Sigmoid colon (tissue), 4 donors: ENCODE results near the gene SNW1.

Experiments
- EP300 ChIP-seq, 4 donors: sonication (generic); formaldehyde crosslinking; IDR thresholded peaks; one replicate each; pipeline ENCODE4 v1.6.1; 2017; ENCODE audit warnings: antibody characterized with exemption in 4 of 4
- POLR2AphosphoS5 ChIP-seq, 4 donors: sonication (generic); formaldehyde crosslinking; IDR thresholded peaks; one replicate each; pipeline ENCODE4 v1.6.1; 2017; ENCODE audit warnings: antibody characterized with exemption in 4 of 4
- TF ChIP-seq, protein P1 (sequence below), 4 experiments: fragments of 450-650 bp in 3 of 4; fragments of 200-600 bp in 1 of 4; IDR thresholded peaks; one replicate each; pipeline ENCODE4 v1.5.1; 2016 to 2019; ENCODE audit warnings: antibody characterized with exemption in 4 of 4, mild to moderate bottlenecking in 3 of 4, moderate library complexity in 2 of 4

DNA sequence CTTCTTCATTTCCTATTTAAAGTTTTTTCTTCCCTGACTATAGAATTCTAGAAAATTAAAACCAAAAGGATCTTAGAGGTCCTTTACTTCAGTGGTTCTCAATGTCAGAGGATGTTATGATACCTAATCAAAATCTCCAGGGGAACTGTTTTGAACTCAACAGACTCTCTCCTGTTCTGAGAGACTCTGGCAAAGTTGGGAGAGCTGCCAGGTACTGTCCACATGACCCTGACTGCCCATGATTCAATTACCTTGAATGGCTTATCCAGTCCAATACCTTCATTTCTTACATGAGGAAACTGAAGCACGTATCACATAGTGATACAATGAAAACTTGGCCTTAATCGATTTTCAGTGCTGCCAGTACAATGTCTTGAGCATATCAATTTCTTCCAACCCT, 69.7 kb downstream of the SNW1 start:
- TF ChIP-seq POLR2AphosphoS5 (IDR thresholded peaks at IDR 0.05) (no peak), EP300 (IDR thresholded peaks at IDR 0.05) (no peak)
- TF ChIP-seq, protein P1, sequence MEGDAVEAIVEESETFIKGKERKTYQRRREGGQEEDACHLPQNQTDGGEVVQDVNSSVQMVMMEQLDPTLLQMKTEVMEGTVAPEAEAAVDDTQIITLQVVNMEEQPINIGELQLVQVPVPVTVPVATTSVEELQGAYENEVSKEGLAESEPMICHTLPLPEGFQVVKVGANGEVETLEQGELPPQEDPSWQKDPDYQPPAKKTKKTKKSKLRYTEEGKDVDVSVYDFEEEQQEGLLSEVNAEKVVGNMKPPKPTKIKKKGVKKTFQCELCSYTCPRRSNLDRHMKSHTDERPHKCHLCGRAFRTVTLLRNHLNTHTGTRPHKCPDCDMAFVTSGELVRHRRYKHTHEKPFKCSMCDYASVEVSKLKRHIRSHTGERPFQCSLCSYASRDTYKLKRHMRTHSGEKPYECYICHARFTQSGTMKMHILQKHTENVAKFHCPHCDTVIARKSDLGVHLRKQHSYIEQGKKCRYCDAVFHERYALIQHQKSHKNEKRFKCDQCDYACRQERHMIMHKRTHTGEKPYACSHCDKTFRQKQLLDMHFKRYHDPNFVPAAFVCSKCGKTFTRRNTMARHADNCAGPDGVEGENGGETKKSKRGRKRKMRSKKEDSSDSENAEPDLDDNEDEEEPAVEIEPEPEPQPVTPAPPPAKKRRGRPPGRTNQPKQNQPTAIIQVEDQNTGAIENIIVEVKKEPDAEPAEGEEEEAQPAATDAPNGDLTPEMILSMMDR (IDR thresholded peaks at IDR 0.05): no peak
